ENCODE results near the gene CAMLG. TPM values are rescaled to one million over a fixed set of nuclear protein-coding genes. Genes with fewer than 3 reads are reported as not detected.

CAMLG gene
- total and polyA plus RNA-seq, 2 of the 13 experiments (the other 11 are each of a cell fraction or from before 2014, with no cell fraction given) = 14.2 to 19.8 TPM

DNA sequence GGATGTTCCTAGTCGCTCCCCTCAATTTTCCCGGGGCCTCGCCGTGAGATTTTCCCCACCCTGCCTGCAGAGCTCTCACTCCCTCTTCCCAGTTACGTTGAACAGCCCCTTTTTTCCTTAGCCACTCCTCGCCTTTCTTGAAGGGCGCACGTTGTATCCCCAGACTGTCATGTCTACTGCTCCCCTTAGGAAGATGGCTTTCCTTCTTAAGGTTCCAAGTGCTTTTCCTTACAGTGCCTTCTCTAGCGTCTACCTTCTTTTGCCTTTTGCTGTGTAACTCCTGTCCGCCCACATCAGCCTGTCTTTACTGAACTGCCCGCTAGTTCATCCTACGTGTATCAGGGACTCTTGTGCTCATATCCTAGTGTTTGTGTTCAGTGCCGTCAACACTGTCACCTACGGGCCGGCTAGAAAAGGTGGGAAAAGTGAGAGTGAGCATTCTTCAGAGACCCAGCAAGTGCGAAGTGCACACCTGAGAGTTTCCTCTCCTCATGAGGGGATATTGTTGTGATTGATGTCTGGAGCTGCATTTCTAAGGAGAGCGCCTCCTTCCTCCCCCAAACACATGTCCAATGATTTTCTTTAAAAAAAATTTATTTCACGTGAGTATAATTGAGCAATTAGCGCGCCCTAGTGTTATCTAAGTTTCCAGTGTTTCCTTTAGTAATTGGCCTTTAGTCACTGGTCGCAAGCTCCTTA, 764 bp downstream of the CAMLG start:
- peaks cover 22% of the 10 kb centered on the region for H3K79me2 ChIP-seq (ENCODE audit: insufficient read depth, low read length)
- peak; percentile 87 for ATAC-seq
- BruUV-seq (replicated peaks) = no TSS peak
- TF ChIP-seq FOXP1 (IDR thresholded peaks at IDR 0.05) = no peak; the same call in 1 of the 2 replicates
- TF ChIP-seq FOXP1 (CRISPR knock-in tag; IDR thresholded peaks at IDR 0.05) = 0 out of 2 replicates have a peak, but pooled peaks have one; percentile 25
- no peak for TF ChIP-seq ZNF550 (CRISPR knock-in tag; IDR thresholded peaks at IDR 0.05; ENCODE audit: borderline replicate concordance)
- no peak for TF ChIP-seq MBD4 (IDR thresholded peaks at IDR 0.05; ENCODE audit: borderline replicate concordance, low read length)
- TF ChIP-seq ETV5 (CRISPR knock-in tag; IDR thresholded peaks at IDR 0.05; ENCODE audit: borderline replicate concordance) = peak; percentile 29; the same call in 1 of the 2 replicates
- TF ChIP-seq SNAI1 (CRISPR knock-in tag; IDR thresholded peaks at IDR 0.05; ENCODE audit: borderline replicate concordance) = no peak; the same call in 1 of the 2 replicates
- TF ChIP-seq NFIB (CRISPR knock-in tag; IDR thresholded peaks at IDR 0.05; ENCODE audit: borderline replicate concordance) = no peak
- TF ChIP-seq NAIF1 (CRISPR knock-in tag; IDR thresholded peaks at IDR 0.05; ENCODE audit: borderline replicate concordance) = no peak
- TF ChIP-seq MXD3 (CRISPR knock-in tag; IDR thresholded peaks at IDR 0.05) = 0 out of 2 replicates have a peak, but pooled peaks have one; percentile 25
- TF ChIP-seq BORCS8-MEF2B (CRISPR knock-in tag; IDR thresholded peaks at IDR 0.05) = no peak
- no peak for TF ChIP-seq WIZ (CRISPR knock-in tag; IDR thresholded peaks at IDR 0.05)
- no peak for TF ChIP-seq MEIS1 (CRISPR knock-in tag; IDR thresholded peaks at IDR 0.05; ENCODE audit: borderline replicate concordance)
- peak; percentile 87; the same call in 1 of the 2 replicates for TF ChIP-seq KLF11 (CRISPR knock-in tag; IDR thresholded peaks at IDR 0.05)
- 0 out of 2 replicates have a peak, but pooled peaks have one; percentile 8 for TF ChIP-seq RARA (CRISPR knock-in tag; IDR thresholded peaks at IDR 0.05)
- TF ChIP-seq ZBTB14 (CRISPR knock-in tag; IDR thresholded peaks at IDR 0.05) = peak; percentile 57; the same call in 1 of the 2 replicates
- TF ChIP-seq JARID2 (CRISPR knock-in tag; IDR thresholded peaks at IDR 0.05; ENCODE audit: insufficient replicate concordance) = no peak
- TF ChIP-seq, protein P1, sequence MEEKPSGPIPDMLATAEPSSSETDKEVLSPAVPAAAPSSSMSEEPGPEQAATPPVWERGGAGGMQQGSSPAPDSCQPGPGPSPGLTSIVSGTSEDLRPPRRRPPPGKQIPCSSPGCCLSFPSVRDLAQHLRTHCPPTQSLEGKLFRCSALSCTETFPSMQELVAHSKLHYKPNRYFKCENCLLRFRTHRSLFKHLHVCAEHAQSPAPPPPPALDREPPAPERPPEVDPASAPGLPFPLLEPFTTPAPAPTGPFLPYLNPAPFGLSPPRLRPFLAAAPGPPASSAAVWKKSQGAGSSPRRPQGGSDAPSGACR (CRISPR knock-in tag; IDR thresholded peaks at IDR 0.05) = no peak
- TF ChIP-seq RBAK (CRISPR knock-in tag; IDR thresholded peaks at IDR 0.05) = no peak
- TF ChIP-seq MYNN (CRISPR knock-in tag; IDR thresholded peaks at IDR 0.05; ENCODE audit: low read depth) = no peak; the same call in 1 of the 2 replicates
- TF ChIP-seq MEIS2 (CRISPR knock-in tag; IDR thresholded peaks at IDR 0.05) = no peak; the same call in 1 of the 2 replicates
- TF ChIP-seq HMGA1 (CRISPR knock-in tag; conservative IDR thresholded peaks at IDR 0.05) = no peak
- TF ChIP-seq IKZF5 (CRISPR knock-in tag; IDR thresholded peaks at IDR 0.05) = peak; percentile 30; the same call in 1 of the 2 replicates

More for the DNA sequence above, 764 bp downstream of the CAMLG start:
- Histone ChIP-seq H3K4me2 (ENCODE audit: low read depth, low read length) (peak overlapping the region; percentile 99), H3K9me3 (ENCODE audit: low read length) (no peaks in the 10 kb centered on the region), H3K27ac (ENCODE audit: extremely low read length, insufficient read depth, low read length) (peak overlapping the region; percentile 61), H3K4me1 (ENCODE audit: insufficient read depth, low read length) (peaks cover 40% of the 10 kb centered on the region), H3K27me3 (ENCODE audit: control insufficient read depth in 1 of 2, insufficient read depth in 2 of 2, low read length in 2 of 2) (no peaks in the 10 kb centered on the region; a peak in 1 of 5 replicates), H3K4me3 (replicated peaks in 1 of 3; ENCODE audit: insufficient read depth in 1 of 3, low read depth in 2 of 3, low read length in 3 of 3) (peak overlapping the region; percentile 83 to 91 (median 83)), H3K9ac (ENCODE audit: insufficient read depth, low read depth, low read length) (peak overlapping the region; percentile 86), H2AFZ (ENCODE audit: low read length) (no peak overlapping the region), H4K20me1 (ENCODE audit: insufficient read depth, low read length) (peaks cover 2% of the 10 kb centered on the region; the same call in 1 of the 2 replicates), H3K36me3 (replicated peaks in 1 of 2; ENCODE audit: control insufficient read depth in 1 of 2, insufficient read depth in 2 of 2, low read length in 2 of 2) (peaks cover 0 to 7% of the 10 kb centered on the region in 2 experiments; a peak in 2 of 5 replicates)
- peak; percentile 73 for FAIRE-seq
- DNase-seq (ENCODE audit: low spot score) = peak; percentile 73
- CTCF ChIA-PET (ENCODE audit: low intra/inter-chr PET ratio, low total read pairs) = interaction anchor here (0.7 kb wide), 1 partner anchor 19 kb away, joined by 3 read pairs; no protein-coding TSS in a partner anchor
- POLR2A ChIA-PET = interaction anchor here (0.8 to 2.3 kb wide), 7 partner anchors 10 to 165 kb away, joined by 3 to 18 read pairs (median 4); partner anchors contain the start of genes C5orf24, DDX46, PCBD2 and TXNDC15
- 14% methylated on average over 21 of the region's 21 CpGs for WGBS (ENCODE audit: low lambda C conversion rate)
- in situ Hi-C loops (cut with HindIII; ENCODE audit: extremely low pct_ligation_motif_present, low pct_unique_long_range_greater_than_20kb) (no loop called here), intact Hi-C loops (cut with micrococcal nuclease; ENCODE audit: unreplicated experiment) (loop anchor here (1.0 to 10.0 kb wide), 3 partner anchors 20 to 166 kb away; partner anchors contain the start of gene PCBD2)
